Measurements from ENCODE around the gene LITAFD. TPM values are rescaled to one million over a fixed set of nuclear protein-coding genes. Genes with fewer than 3 reads are reported as not detected.

Gene LITAFD
- total RNA-seq, 4 donors from 2014 or later, result not detected

DNA sequence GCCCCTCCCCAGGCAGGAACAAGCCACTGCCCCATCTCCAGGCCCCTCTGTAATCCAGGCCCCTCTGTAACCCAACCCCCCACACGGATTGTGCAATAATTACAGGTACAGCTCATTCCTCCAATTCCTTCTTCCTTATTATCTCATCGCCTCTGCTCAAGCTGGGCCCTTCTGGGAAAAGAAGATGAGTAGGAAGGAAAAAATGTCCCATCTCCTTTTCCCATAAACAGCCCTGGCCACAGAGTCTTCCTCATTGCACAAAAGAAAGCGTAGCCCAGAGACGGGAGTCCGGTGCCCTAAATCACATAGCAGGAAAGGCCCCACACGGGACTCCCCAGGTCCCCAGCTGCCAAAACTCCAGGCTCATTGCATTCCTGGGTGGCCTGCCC lies 3.6 kb upstream of the LITAFD start:
- no peaks in the 10 kb centered on the region for H3K36me3 ChIP-seq
- H3K4me3 ChIP-seq, result no peak overlapping the region
- no peaks in the 10 kb centered on the region for H3K9me3 ChIP-seq
- DNase-seq (ENCODE audit: low spot score in 2 of 2), result peak in 1 of 2 donors; percentile 40
- H3K27ac ChIP-seq, result peak overlapping the region in 3 of 4 donors; percentile 23 to 61 (median 36)
- peaks cover 0 to 13% (median 3%) of the 10 kb centered on the region in 4 donors for H3K4me1 ChIP-seq
- 55 to 60% methylated on average over 6 of the region's 6 CpGs for WGBS, 2 donors
- peaks cover 0 to 15% of the 10 kb centered on the region in 2 donors for H3K27me3 ChIP-seq
- peak in 1 of 2 donors; percentile 56 for TF ChIP-seq EP300 (IDR thresholded peaks at IDR 0.05)
- TF ChIP-seq, protein P1, sequence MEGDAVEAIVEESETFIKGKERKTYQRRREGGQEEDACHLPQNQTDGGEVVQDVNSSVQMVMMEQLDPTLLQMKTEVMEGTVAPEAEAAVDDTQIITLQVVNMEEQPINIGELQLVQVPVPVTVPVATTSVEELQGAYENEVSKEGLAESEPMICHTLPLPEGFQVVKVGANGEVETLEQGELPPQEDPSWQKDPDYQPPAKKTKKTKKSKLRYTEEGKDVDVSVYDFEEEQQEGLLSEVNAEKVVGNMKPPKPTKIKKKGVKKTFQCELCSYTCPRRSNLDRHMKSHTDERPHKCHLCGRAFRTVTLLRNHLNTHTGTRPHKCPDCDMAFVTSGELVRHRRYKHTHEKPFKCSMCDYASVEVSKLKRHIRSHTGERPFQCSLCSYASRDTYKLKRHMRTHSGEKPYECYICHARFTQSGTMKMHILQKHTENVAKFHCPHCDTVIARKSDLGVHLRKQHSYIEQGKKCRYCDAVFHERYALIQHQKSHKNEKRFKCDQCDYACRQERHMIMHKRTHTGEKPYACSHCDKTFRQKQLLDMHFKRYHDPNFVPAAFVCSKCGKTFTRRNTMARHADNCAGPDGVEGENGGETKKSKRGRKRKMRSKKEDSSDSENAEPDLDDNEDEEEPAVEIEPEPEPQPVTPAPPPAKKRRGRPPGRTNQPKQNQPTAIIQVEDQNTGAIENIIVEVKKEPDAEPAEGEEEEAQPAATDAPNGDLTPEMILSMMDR (IDR thresholded peaks at IDR 0.05), result no peak

GRCh38 chr16:8880839-8881510 lies 1.2 kb upstream of the LITAFD start:
- Histone ChIP-seq H3K27ac (no peak overlapping the region), H3K4me1 (peaks cover 0 to 27% (median 8%) of the 10 kb centered on the region in 4 donors), H3K4me3 (no peak overlapping the region), H3K9me3 (no peaks in the 10 kb centered on the region), H3K27me3 (peaks cover 0 to 35% of the 10 kb centered on the region in 2 donors), H3K36me3 (no peaks in the 10 kb centered on the region)
- TF ChIP-seq, protein P1 (IDR thresholded peaks at IDR 0.05), result no peak
- TF ChIP-seq EP300 (IDR thresholded peaks at IDR 0.05) (no peak), POLR2A (IDR thresholded peaks at IDR 0.05) (no peak)
- 92 to 93% methylated on average over 8 of the region's 8 CpGs for WGBS, 2 donors
- no peak for DNase-seq (ENCODE audit: low spot score in 2 of 2)

DNA sequence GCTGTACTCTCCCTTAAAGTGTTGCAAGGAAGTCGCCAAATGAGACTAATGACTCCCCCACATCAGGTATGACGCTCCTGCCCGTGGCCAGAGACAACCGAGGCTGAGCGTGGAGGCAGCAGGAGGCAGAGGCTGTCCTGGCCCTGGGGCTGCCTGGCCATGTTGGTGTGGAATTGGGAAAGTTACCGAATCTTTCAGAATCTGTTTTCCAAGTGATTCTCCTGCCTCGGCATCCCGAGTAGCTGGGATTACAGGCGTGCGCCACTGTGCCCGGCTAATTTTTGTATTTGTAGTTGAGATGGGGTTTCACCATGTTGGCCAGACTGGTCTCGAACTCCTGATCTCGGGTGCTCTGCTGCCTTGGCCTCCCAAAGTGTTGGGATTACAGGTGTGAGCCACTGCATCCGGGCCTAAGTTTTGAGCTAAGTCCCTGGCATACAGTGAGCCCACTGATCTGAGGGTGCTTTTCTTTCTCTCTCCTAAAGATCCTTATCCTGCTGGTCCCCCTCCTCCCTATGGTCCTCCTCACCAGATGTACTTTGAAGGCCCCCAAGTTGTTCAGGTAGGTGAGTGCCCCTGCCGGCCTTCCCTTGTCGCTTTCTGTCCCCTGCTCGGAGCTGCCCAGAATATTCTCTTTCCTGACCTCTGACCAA lies 700 bp downstream of the LITAFD start:
- Histone ChIP-seq H3K36me3 (peaks cover 0 to 7% (median 0%) of the 10 kb centered on the region in 3 donors), H3K27ac (no peak overlapping the region), H3K4me1 (peaks cover 0 to 33% (median 14%) of the 10 kb centered on the region in 4 donors), H3K9me3 (no peaks in the 10 kb centered on the region), H3K4me3 (no peak overlapping the region), H3K27me3 (peaks cover 0 to 35% of the 10 kb centered on the region in 2 donors)
- 83 to 87% methylated on average over 17 of the region's 17 CpGs for WGBS, 2 donors
- no peak for DNase-seq (ENCODE audit: low spot score in 2 of 2)
- TF ChIP-seq POLR2A (IDR thresholded peaks at IDR 0.05), result no peak
- TF ChIP-seq, protein P1 (IDR thresholded peaks at IDR 0.05), result no peak
- no peak for TF ChIP-seq EP300 (IDR thresholded peaks at IDR 0.05)

GRCh38 chr16:8885674-8886592 lies 3.8 kb downstream of the LITAFD start:
- 13 to 14% methylated on average over 14 to 20 of the region's 20 CpGs for WGBS, 2 donors
- Histone ChIP-seq H3K4me1 (peaks cover 0 to 21% (median 11%) of the 10 kb centered on the region in 4 donors), H3K27ac (no peak overlapping the region), H3K4me3 (no peak overlapping the region), H3K27me3 (peaks cover 0 to 35% of the 10 kb centered on the region in 2 donors), H3K36me3 (peaks cover 0 to 33% (median 0%) of the 10 kb centered on the region in 3 donors), H3K9me3 (no peaks in the 10 kb centered on the region)
- no peak for DNase-seq (ENCODE audit: low spot score in 2 of 2)
- TF ChIP-seq, protein P1 (IDR thresholded peaks at IDR 0.05), result no peak
- no peak for TF ChIP-seq EP300 (IDR thresholded peaks at IDR 0.05)

Data from tibial nerve (tissue), 4 donors.